NCI-H2196 treated with DMSO at 0.1 percent for 48 hours (cell line): ENCODE results near the gene ITCH.
"Not testable (repeated sequence)": the region's sequence is repeated elsewhere in the genome, so short reads cannot be mapped to it uniquely, and the experiment has no call there.

ENCODE experiments used
- DNase-seq: peaks from one replicate; lab custom pipeline; 2025; ENCODE audit not compliant: unreplicated experiment; lab: John Stamatoyannopoulos, UW

Gene ITCH

DNA sequence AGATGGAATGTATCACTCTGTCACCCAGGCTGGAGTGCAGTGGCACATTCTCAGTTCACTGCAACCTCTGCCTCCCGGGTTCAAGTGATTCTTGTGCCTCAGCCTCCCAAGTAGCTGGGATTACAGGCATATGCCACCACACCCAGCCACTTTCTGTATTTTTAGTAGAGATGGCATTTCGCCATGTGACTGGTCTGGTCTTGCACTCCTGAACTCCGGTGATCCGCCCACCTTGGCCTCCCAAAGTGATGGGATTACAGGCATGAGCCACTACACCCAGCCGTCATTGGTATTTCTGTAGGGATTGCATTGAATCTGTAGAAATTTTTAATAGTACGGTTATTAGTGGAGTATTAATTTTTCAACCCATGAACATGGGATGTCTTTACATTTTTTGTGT is 134.5 kb downstream of the ITCH start:
- not testable (repeated sequence) for DNase-seq

DNA sequence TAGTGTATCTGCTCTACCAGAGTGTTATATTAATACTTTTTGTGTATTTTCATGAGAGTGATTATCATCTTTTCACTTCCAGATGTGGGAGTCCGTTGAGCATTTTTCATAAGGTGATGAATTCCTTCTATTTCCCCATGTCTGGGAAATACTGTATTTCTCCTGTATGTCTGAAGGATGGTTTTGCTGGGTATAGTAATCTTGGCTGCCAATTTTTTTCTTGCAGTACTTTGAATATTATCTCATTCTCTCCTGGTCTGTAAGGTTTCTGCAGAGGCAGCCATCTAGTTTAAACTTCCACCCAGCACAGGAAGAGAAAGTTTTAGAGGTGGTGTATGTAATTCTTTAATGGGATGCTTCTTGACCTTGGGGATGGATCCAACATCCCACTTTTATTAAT is 137.8 kb downstream of the ITCH start:
- DNase-seq: no peak

DNA sequence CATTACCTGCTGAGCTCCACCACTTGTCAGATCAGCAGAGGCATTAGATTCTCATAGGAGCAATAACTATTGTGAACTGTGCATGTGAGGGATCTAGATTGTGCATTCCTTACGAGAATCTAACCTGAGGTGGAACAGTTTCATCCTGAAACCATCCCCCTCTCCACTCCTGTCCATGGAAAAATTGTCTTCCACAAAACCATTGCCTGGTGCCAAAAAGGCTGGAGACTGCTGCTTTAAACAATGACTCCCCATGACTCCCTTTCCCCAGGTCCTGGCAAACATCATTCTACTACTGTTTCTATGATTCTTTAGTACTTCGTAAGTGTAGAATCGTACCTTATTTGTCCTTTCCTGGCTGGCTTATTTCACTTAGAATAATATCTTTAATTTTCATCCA is 143.4 kb downstream of the ITCH start:
- no peak for DNase-seq

DNA sequence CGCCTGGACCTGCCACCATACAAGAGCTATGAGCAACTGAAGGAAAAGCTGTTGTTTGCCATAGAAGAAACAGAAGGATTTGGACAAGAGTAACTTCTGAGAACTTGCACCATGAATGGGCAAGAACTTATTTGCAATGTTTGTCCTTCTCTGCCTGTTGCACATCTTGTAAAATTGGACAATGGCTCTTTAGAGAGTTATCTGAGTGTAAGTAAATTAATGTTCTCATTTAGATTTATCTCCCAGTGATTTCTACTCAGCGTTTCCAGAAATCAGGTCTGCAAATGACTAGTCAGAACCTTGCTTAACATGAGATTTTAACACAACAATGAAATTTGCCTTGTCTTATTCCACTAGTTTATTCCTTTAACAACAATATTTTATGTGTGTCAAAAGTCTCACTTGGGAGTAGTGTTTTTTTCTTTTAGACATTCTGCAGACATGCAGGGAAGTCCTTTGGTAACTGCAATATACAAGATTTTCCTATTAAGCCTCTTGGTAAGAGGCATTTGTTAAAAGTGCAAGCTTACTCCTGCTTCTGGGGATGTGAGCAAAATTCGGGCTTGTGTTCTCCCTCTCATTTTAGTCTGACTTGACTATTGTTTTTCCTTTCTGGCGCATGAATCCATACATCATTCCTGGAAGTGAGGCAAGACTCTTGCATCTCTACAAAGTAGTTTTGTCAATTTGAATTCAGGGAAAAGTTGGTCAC is 144.8 kb downstream of the ITCH start:
- DNase-seq: no peak

DNA sequence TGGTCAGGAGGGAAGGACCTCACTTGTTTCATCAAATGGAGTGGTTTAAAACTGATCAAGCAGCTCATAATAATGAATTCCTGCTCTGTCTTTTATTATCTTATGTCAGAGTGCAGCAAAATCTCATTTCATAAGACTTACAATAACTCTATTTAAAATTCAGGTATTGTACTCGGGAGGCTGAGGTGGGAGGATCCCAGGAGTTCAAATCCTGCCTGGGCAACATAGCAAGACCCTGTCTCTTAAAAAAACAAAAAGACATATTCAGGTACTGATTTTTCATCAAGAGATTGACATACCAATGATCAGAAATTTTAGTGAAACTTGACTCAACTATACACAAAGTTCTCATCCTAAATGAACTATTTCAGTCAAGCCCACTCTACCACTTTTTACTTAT is 147.5 kb downstream of the ITCH start:
- no peak for DNase-seq

DNA sequence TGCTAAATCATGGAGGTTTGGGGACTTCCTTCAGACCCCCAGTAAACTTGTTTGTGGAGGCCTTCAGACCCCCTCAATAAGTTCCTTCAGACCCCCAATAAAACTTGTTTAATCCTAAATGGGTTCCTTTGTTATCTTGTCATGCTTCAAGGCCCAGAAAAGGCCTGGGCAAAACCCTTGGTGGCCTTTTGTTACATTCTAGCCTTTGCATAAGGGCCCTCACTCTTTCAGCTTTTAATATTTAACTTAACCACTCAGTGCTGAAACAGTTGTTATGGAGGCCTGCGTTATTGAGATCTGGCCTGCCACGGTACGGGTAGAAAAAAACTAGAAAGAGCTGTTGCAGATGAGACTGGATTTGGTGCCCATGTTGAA is 148.8 kb downstream of the ITCH start:
- DNase-seq: no peak

DNA sequence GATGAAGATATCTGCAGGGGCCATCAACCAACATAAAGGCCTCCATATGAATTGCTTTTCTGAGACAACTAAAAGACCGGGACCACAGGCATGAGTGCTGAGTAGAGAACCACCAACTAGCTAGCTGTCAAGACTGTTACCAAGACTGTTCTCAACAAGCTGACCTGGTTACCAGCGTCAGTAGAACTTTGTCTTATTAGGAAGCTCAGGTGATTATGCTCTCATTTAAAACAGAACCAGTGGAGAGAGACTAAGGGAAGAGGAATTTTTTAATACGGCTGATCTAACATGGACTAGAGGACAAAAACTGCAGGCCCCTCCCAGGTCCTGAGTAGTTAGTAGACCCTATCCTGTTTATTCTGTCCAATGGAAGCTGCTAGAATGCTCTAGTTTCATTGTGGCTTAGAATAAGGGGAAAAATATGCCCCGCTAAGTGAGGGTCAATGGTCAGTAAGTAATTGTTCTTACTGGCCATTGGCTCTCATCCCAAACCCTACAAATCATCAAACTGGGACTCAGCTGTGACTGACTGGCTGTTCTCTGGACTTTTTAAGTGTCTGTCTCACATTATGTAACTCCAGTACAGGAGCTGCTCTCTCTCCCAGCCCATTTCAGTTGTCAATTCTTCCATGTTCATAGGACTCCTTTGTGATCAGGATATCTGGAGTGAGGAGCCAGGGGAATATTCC is 149.3 kb downstream of the ITCH start:
- no peak for DNase-seq

DNA sequence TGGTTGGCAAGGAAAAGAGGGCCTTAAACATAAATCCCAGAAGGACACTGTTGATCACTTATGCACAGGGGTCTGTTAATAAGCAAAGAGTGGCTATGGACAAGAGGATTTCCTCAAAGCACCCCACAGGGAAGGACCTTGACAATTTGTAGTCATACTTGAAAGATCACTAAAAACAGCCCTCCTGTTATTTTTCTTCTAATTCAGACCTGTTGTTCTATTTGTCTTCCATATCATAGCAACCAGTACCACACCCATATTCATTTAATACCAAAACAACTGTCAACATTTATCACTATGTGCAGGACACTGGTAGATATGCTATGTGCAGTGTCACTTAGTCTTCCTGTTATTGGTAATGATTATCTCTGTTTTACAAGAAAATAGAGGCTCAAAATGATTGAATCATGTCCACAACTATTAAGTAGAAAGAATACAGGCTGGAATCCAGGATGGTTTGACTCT is 149.9 kb downstream of the ITCH start:
- no peak for DNase-seq

DNA sequence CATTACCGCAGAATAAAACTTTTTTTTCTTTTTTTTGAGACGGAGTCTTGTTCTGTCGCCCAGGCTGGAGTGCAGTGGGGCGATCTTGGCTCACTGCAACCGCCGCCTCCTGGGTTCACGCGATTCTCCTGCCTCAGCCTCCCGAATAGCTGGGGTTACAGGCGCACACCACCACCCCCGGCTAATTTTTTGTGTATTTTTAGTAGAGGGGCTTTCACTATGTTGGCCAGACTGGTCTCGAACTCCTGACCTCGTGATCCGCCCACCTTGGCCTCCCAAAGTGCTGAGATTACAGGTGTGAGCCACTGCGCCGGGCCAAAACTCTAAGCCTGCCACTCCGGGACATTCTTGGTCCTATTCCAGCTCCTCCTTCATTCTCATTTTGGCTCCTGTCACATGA is 151.0 kb downstream of the ITCH start:
- DNase-seq: not testable (repeated sequence)

DNA sequence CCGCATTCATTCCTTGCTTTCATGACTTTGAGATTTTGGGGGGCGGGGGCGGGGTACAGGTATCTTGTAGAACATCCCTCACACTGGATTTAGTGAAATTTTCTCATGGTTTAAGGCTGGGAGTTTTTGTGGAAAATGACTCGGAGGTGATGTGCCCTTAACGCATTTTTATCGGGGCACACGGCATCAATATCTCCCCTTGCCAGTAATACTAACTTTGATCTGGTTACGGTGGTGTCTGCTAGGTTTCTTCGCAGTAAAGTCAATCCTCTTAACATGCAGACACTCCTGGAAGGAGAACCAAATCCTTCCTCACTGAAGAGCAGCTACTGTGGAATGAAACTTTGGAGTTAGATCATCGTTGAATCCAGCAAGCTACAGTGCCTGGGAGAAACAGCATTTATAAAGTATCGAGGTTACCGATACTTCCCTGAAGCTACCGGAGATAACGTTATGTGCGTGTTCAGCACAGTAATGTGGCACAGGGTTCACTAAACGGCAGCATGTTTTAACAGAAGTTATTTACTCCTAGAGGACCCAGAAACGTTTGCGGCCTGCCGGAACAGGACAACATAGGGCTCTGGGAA is 151.9 kb downstream of the ITCH start:
- no peak for DNase-seq

DNA sequence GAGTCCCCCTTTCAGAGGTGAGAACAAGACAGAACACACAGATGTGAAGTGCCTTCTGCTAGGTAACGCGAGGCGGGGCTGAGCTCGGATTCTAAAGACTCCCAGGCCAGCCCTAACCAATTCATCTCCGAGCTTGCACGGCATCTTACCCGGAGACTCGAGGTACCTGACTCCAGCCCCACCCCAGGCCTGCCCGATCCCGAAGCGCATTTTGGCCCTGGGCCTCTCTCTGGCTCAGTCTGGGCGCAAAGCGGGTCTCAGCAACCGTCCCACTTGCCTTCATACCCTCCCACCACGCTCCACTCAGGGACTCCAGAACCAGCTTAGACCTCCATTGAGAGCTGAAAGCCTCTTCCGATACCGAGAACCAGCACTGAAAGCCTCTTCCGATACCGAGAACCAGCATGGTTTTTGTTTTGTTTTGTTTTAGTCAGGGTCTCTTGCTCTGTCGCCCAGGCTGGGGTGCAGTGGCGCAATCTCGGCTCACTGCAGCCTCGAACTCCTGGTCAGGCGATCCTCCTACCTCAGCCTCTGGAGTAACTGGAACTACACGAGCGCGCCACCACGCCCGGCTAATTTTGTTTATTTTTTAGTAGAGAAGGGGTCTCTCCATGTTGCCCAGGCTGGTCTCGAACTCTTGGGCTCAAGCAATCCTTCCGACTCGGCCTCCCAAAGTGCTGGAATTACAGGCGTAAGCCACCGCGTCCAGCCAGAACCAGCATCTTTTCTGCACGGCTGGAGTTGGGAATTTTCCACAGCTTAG is 152.6 kb downstream of the ITCH start:
- DNase-seq: peak; percentile 74

DNA sequence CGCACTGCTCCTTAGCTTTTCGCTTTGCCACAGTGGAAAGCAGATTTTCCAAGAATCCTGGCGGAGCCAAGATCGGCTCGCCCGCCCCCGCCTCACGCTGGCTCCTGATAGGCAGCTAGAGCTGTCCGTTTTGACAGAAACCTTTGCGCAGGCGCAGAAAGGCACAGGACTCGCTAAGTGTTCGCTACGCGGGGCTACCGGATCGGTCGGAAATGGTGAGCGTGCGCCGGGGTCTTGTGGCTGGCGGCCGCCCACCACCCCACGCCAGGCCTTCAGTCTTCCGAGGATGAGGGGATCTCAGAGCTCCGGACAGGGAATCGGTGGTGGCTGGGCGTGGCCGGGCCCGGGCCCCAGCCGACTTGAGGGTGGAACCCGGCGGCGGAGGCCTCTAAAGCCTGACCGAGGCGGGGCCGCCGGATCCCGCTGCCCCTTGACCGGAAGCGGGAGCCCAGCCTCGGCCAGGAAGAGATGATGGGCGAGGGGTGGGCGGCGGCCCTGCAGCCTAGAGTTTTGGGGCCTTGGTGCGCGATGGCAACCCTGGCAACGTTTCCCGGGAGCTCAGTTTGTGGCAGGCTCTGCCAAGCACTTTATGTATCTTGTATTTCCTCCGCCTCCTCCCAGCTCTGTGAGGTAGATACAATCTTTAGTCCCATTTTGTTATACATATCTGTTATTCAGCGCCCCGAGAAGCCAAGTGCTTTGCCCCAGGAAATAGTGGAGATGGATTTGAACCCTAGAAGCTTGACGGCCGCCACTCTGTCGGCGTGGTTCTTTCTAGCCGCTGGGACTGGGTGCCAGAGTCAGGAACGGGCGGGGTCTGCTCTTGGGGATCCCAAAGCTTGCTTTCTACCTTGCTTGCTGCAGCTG is 153.4 kb downstream of the ITCH start, which contains the start of gene DYNLRB1:
Gene DYNLRB1 (plus strand): TSS at position 176 of the 867 bp plus-strand sequence. CDS start 37 bp downstream, at position 213.
- peak; percentile 78 for DNase-seq

DNA sequence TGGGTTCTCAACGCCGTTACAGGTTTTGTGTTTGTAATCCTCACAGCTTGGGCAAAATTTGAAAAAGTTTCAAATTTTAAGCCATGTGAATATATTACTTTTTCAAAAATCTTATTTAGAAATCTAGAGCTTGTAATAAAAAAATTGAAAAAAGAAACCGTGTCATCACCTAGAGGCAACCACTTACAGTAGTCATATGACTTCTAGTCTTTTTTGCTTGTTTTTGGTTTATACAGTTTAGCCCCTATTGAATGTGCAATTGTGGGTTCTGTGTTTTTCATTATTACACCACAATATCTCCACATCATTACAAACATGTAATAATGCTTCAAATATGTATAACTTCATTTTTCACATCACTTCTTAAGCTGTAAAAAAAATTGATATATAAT is 154.0 kb downstream of the ITCH start:
- DNase-seq: no peak

DNA sequence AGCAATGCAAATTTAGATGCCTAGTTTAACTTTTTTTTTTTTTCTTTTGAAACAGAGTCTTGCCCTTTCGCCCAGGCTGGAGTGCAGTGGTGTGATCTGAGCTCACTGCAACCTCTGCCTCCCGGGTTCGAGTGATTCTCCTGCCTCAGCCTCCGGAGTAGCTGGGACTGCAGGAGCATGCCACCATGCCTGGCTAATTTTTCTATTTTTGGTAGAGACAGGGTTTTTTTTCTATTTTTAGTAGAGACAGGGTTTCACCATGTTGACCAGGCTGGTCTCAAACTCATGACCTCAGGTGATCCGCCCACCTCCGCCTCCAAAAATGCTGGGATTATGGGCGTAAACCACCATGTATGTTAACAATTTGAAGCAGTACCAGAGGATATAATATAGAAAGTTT is 155.8 kb downstream of the ITCH start:
- not testable (repeated sequence) for DNase-seq

DNA sequence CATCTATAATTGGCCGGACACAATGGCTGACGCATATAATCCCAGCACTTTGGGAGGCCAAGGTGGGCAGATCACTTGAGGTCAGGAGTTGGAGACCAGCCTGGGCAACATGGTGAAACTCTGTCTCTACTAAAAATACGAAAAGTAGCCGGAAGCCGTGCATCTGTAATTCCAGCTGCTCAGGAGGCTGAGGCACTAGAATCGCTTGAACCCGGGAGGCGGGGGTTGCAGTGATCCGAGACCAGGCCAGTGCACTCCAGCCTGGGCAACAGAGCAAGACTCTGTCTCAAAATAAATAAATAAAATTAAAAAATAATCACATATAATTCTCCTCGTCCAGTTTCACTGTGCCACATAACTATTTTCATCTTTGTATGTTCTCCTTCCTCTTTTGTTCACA is 156.8 kb downstream of the ITCH start:
- DNase-seq: not testable (repeated sequence)

DNA sequence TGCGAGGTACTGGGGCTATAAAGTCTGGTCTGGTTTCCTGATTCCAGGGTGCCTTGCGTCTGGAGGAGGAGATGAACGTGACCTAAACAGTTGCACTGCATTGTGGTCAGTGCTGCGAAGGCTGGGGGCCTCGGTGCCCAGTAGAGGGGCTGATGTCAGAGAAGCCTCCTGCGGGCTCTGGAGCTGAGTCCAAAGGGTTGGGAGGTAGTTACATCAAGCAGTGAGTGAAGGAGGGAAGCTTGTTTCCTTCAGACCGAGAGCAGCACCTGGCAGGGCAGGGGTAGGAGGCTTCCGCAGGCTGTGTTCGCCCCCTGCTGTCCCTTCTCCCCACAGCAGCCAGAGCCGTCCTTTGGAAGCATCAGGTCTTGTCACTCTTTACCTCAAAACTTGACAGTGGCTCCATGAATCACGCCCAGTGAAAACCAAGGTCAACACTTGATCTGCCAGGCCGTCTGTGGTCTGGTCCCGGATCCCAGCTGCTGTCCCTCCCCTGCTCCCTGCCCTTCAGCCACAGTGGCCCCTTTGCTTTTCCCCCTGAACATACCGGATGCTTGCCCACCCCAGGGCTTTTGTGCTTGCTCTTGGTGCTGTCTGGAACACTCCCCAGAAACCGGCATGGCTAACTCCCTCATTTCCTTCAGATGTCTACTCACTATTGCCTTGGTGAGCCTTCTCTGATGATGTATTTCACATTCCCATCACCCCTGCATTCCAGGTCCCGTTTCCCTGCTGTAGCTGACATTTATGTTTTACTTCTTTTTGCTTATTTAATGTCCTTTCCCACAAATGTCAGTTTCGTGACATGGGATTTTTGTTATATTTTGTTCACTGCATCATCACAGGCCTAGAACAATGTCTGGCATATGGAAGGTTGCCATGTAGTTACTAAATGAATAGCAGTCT is 160.1 kb downstream of the ITCH start:
- peak; percentile 42 for DNase-seq

DNA sequence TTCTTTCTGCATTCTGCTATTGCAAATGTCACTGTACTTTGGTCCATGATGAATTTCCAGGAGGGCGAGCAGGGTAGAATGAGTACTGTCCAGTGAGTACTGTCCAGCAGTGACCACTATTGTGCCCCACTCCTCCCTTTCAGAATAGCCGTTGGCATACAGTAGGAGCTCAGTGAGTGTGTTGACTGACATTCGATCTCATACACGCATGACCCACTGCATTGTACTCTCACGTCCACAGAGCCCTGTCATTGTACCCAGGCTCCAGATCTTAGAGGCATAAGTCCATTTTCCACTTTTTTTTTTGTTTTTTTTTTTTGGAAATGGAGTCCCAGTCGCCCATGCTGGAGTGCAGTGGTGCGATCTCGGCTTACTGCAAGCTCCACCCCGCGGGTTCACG is 161.4 kb downstream of the ITCH start:
- DNase-seq: no peak

DNA sequence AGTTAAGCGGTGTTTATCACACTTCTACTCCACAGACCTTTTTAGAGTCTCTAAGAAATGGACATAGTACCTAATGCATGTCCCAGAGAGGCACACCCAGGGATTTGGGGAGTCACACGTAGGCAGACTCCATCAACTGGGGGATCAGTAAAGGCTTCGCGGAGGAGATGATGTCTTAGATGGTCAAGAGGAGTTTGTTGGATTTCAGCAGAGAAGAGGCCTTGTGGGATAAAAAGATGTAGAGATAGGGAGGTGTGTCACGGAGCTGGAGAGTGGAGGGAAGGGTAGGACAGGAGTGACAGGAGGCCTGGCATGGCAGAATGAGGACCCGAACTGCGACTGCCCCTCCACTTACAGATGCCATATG is 162.3 kb downstream of the ITCH start:
- no peak for DNase-seq

DNA sequence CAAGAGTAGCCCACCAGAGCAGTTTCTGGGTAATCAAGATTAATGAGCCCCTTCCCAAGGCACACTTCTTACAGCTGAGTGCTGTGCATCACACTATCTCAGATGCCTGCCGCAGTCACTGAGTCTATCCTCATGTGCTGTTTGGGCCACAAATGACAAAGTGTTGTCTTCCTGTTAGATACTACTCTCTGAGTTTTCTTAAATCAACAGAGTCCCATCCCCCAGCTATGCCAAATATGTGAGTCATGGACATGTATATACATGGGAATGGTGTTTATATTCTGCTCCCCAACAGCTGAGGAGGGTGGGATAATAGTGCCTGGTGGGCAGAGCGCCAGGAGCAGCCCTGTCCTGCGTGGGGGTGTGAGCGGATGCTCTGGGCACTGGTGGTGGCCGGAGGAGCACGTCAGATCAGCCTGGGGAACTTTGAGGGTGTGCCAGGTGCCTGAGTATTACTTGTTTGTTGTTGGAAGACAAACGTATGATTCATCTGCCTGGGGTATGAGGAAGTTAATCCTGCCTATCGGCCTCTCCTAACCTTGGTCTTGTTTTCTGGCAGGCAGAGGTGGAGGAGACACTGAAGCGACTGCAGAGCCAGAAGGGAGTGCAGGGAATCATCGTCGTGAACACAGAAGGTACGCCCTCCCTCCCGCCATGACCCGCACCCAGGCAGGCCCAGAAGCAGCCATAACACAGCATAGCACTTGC is 162.8 kb downstream of the ITCH start:
- peak; percentile 94 for DNase-seq
